Measurements from ENCODE around the gene MEIS1. TPM values are rescaled to one million over a fixed set of nuclear protein-coding genes. Genes with fewer than 3 reads are reported as not detected.

Gene MEIS1
- total RNA-seq, 1 experiment from 2014 or later = 0.66 TPM

DNA sequence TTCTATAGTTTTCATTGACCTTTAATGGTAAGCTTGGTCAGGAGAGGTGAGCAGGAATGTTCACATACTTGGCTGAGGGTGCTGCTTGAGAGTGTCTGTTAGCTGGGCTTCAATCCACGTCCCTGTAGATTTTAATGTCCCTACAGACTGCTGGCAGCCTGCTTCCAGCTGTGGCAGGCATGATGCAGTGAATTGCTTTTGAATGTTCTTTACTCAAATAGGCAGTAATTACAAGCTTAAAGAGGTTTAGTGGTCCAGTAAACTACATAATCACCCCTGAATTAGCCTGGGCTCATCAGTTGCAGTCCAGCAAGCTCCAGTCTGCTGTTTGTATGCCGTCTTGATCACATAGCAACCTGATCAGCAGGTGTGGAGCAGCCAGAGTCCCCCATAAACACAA, 102.1 kb downstream of the MEIS1 start:
- Histone ChIP-seq H3K9me3 (ENCODE audit: control insufficient read depth, low read depth, low read length) (no peaks in the 10 kb centered on the region), H2BK15ac (ENCODE audit: low read depth, low read length) (no peak overlapping the region), H4K8ac (replicated peaks; ENCODE audit: insufficient read length, low read depth, low read length) (no peak overlapping the region), H3K4me1 (ENCODE audit: insufficient read depth, low read length) (no peaks in the 10 kb centered on the region; the same call in none of the 2 replicates), H4K5ac (ENCODE audit: insufficient read length, low read depth, low read length) (no peak overlapping the region), H3K4me2 (ENCODE audit: insufficient read depth, insufficient read length, low read length) (no peak overlapping the region), H2BK12ac (ENCODE audit: insufficient read length, low read depth, low read length) (no peak overlapping the region), H3K14ac (ENCODE audit: insufficient read depth, low read length) (no peak overlapping the region), H2AFZ (ENCODE audit: low read length) (no peak overlapping the region), H3K23me2 (ENCODE audit: insufficient read length, low read depth, low read length, poor library complexity, severe bottlenecking) (peaks cover 3% of the 10 kb centered on the region), H3K79me2 (ENCODE audit: insufficient read depth, low read length) (no peaks in the 10 kb centered on the region), H3K9ac (ENCODE audit: extremely low read depth, insufficient read length, low read length) (no peak overlapping the region), H3K18ac (ENCODE audit: insufficient read length, low read depth, low read length) (peak overlapping the region; percentile 38), H3K56ac (ENCODE audit: insufficient read length, low read depth, low read length) (no peak overlapping the region), H4K91ac (ENCODE audit: insufficient read length, low read depth, low read length) (no peak overlapping the region), H3K23ac (ENCODE audit: insufficient read length, low read depth, low read length) (no peak overlapping the region), H2BK5ac (ENCODE audit: insufficient read length, low read length) (no peak overlapping the region), H4K20me1 (ENCODE audit: control insufficient read depth, insufficient read depth, insufficient read length) (no peaks in the 10 kb centered on the region), H2AK5ac (ENCODE audit: insufficient read length, low read length) (no peak overlapping the region), H3K27me3 (ENCODE audit: insufficient read depth, low read length) (no peaks in the 10 kb centered on the region), H3K4ac (ENCODE audit: low read depth, low read length) (no peak overlapping the region), H2BK20ac (ENCODE audit: low read depth, low read length, poor library complexity, severe bottlenecking) (no peak overlapping the region), H3K27ac (ENCODE audit: insufficient read length, low read depth, low read length) (peak overlapping the region; percentile 11), H2BK120ac (ENCODE audit: low read depth, low read length, poor library complexity, severe bottlenecking) (no peak overlapping the region), H3T11ph (ENCODE audit: low read length) (no peak overlapping the region), H3K79me1 (ENCODE audit: insufficient read depth, low read depth, low read length, poor library complexity, severe bottlenecking) (no peaks in the 10 kb centered on the region)
- no peak for DNase-seq
- TF ChIP-seq, protein P1, sequence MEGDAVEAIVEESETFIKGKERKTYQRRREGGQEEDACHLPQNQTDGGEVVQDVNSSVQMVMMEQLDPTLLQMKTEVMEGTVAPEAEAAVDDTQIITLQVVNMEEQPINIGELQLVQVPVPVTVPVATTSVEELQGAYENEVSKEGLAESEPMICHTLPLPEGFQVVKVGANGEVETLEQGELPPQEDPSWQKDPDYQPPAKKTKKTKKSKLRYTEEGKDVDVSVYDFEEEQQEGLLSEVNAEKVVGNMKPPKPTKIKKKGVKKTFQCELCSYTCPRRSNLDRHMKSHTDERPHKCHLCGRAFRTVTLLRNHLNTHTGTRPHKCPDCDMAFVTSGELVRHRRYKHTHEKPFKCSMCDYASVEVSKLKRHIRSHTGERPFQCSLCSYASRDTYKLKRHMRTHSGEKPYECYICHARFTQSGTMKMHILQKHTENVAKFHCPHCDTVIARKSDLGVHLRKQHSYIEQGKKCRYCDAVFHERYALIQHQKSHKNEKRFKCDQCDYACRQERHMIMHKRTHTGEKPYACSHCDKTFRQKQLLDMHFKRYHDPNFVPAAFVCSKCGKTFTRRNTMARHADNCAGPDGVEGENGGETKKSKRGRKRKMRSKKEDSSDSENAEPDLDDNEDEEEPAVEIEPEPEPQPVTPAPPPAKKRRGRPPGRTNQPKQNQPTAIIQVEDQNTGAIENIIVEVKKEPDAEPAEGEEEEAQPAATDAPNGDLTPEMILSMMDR (conservative IDR thresholded peaks at IDR 0.05) = no peak
- no peaks in the 10 kb centered on the region for H3K27me3 Mint-ChIP-seq (ENCODE audit: low read depth)
- H3K36me3 Mint-ChIP-seq (ENCODE audit: insufficient read depth in 1 of 3, low read depth in 3 of 3) = no peaks in the 10 kb centered on the region
- no CpG with 5 or more reads among the region's 2 CpGs for WGBS (ENCODE audit: extremely low coverage, insufficient read length, low lambda C conversion rate)
- H3K27ac Mint-ChIP-seq = no peak overlapping the region; a peak in 1 of 7 replicates
- H3K4me3 Mint-ChIP-seq = no peak overlapping the region
- peaks cover 21 to 26% of the 10 kb centered on the region in 2 experiments for H3K4me1 Mint-ChIP-seq
- H3K9me3 Mint-ChIP-seq = no peaks in the 10 kb centered on the region

Data from H9 (cell line).